ENCODE measurements around the gene CHD6. TPM values are rescaled to one million over a fixed set of nuclear protein-coding genes. Genes with fewer than 3 reads are reported as not detected.

CHD6 gene
- total RNA-seq, 1 experiment from 2014 or later = 46.7 TPM

GRCh38 chr20:41494451-41494850 is 123.7 kb downstream of the CHD6 start:
- intact Hi-C loops (cut with micrococcal nuclease; ENCODE audit: unreplicated experiment) = no loop called here
- no peak overlapping the region for H3K27ac ChIP-seq (ENCODE audit: low read depth, low read length, poor library complexity, severe bottlenecking)
- no peak overlapping the region for H3K4me3 ChIP-seq (ENCODE audit: low read depth, low read length, poor library complexity, severe bottlenecking)
- peaks cover 25% of the 10 kb centered on the region for H3K36me3 ChIP-seq (ENCODE audit: insufficient read depth, low read length, poor library complexity, severe bottlenecking)
- H3K4me1 ChIP-seq (ENCODE audit: insufficient read depth, low read length, poor library complexity, severe bottlenecking) = no peaks in the 10 kb centered on the region
- DNase-seq (ENCODE audit: low spot score) = no peak
- no peaks in the 10 kb centered on the region for H3K9me3 ChIP-seq (ENCODE audit: low read depth, low read length, poor library complexity, severe bottlenecking)
- TF ChIP-seq EZH2 (IDR thresholded peaks at IDR 0.05; ENCODE audit: borderline replicate concordance, low read depth, low read length, poor library complexity, severe bottlenecking) (no peak), CTCF (conservative IDR thresholded peaks at IDR 0.05; ENCODE audit: low read depth, low read length) (no peak)
- BruUV-seq (replicated peaks) = no TSS peak
- ChIA-PET POLR2A (ENCODE audit: low non-redundant PET) (no interaction called here), CTCF (no interaction called here)
- H3K27me3 ChIP-seq (replicated peaks; ENCODE audit: insufficient read depth, low read depth, low read length, poor library complexity) = no peaks in the 10 kb centered on the region

GRCh38 chr20:41483553-41483930 is 134.6 kb downstream of the CHD6 start:
- no peak for DNase-seq (ENCODE audit: low spot score)
- ChIA-PET POLR2A (ENCODE audit: low non-redundant PET) (interaction anchor here (1.0 kb wide), 1 partner anchor 135 kb away, joined by 3 read pairs; the partner anchor contains the start of gene CHD6), CTCF (no interaction called here)
- intact Hi-C loops (cut with micrococcal nuclease; ENCODE audit: unreplicated experiment) = no loop called here
- peaks cover 9% of the 10 kb centered on the region for H3K9me3 ChIP-seq (ENCODE audit: low read depth, low read length, poor library complexity, severe bottlenecking)
- H3K36me3 ChIP-seq (ENCODE audit: insufficient read depth, low read length, poor library complexity, severe bottlenecking) = peaks cover 42% of the 10 kb centered on the region
- no TSS peak for BruUV-seq (replicated peaks)
- H3K4me3 ChIP-seq (ENCODE audit: low read depth, low read length, poor library complexity, severe bottlenecking) = no peak overlapping the region
- no peaks in the 10 kb centered on the region for H3K27me3 ChIP-seq (replicated peaks; ENCODE audit: insufficient read depth, low read depth, low read length, poor library complexity)
- H3K27ac ChIP-seq (ENCODE audit: low read depth, low read length, poor library complexity, severe bottlenecking) = no peak overlapping the region
- no peaks in the 10 kb centered on the region for H3K4me1 ChIP-seq (ENCODE audit: insufficient read depth, low read length, poor library complexity, severe bottlenecking)
- no peak for TF ChIP-seq EZH2 (IDR thresholded peaks at IDR 0.05; ENCODE audit: borderline replicate concordance, low read depth, low read length, poor library complexity, severe bottlenecking)

DNA sequence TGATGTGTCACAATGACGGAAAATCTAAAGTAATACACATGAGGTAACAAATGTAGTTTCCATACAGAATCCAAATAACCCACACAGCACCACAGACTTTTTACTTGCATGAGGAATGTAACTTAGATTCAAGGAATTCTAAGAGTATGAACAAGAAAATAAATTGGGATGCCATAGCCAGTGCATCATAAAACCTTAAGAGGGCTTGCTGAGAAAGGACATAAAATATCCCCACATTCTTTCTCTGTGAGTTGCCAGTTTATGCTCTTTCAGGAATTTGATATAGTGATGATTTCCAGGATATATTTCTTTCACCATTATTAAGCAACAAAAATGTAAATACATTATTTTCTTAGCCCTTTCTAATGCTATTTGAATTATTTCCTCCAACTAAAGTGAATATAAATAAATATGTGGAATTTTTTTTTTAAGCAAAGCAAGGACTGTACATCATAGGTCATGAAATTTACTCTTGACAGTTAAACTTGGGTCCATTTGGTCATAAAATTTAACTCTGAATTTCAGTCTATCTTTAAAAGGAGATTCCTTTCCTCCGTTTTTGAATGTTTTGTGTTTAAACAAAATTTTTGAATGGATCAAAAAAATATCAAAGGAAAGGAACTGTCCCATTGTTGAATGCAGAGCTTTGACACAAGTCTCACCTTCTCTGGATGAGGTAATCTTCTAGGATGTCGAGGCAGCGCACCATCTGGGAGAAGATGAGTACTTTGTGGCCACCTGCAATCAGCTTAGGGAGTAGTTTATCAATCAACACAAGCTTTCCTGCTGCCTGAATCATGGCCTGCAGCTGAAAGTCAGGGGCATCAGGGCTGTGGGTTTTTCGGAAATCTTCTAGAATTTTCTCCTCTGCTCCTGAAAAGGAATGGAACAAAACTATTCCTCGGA is 135.3 kb downstream of the CHD6 start:
- ChIA-PET POLR2A (ENCODE audit: low non-redundant PET) (no interaction called here), CTCF (no interaction called here)
- Histone ChIP-seq H3K4me1 (ENCODE audit: insufficient read depth, low read length, poor library complexity, severe bottlenecking) (no peaks in the 10 kb centered on the region), H3K9me3 (ENCODE audit: low read depth, low read length, poor library complexity, severe bottlenecking) (peaks cover 10% of the 10 kb centered on the region), H3K27me3 (replicated peaks; ENCODE audit: insufficient read depth, low read depth, low read length, poor library complexity) (no peaks in the 10 kb centered on the region), H3K4me3 (ENCODE audit: low read depth, low read length, poor library complexity, severe bottlenecking) (no peak overlapping the region), H3K27ac (ENCODE audit: low read depth, low read length, poor library complexity, severe bottlenecking) (no peak overlapping the region), H3K36me3 (ENCODE audit: insufficient read depth, low read length, poor library complexity, severe bottlenecking) (peaks cover 36% of the 10 kb centered on the region)
- no peak for TF ChIP-seq CTCF (conservative IDR thresholded peaks at IDR 0.05; ENCODE audit: low read depth, low read length)
- no peak for TF ChIP-seq EZH2 (IDR thresholded peaks at IDR 0.05; ENCODE audit: borderline replicate concordance, low read depth, low read length, poor library complexity, severe bottlenecking)
- DNase-seq (ENCODE audit: low spot score) = peak; percentile 9
- BruUV-seq (replicated peaks) = no TSS peak
- intact Hi-C loops (cut with micrococcal nuclease; ENCODE audit: unreplicated experiment) = no loop called here

All from A673 (cell line).